Measurements from ENCODE around the gene GPRIN1.
A peak's percentile ranks its signal among the peaks of the same experiment; 100 is the strongest.
"Not testable (repeated sequence)": the region's sequence is repeated elsewhere in the genome, so short reads cannot be mapped to it uniquely, and the experiment has no call there.

Gene GPRIN1

DNA sequence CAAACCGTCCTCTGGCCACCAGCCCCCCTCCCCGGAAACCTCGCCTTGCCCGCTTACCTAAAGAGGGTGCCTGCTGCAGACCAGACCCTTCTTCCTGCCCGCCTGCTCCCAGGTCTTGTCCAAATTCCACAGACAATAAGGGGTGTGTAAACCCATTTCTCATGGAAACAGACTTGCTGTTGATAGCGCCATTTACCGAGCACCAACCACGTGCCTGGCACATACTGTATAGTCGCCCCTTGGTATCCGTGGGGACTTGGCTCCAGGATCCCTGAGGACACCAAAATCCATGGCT is 35.7 kb downstream of the GPRIN1 start:
- no peak for DNase-seq (ENCODE audit: low spot score)

- DNase-seq (ENCODE audit: low spot score), result peak; percentile 41
Observed at GRCh38 chr5:176573564-176574296, 36.2 kb downstream of the GPRIN1 start.

DNA sequence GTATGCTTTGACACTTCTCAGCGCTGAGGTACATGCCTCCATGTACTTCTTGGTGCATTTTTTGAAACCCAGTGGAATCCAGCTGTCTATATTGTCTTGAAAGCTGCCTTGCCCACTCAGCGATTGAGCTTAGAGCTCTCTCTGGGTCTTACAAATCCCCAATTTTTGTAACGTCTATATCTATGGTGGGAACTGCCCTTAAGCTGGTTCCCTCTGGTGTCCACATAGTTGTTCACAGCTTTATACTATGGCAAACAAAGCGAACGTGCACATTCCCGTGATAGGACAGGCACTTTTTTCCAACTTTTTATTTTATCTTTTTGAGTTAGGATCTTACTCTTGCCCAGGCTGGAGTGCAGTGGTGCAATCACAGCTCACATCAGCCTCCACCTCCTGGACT is 39.9 kb downstream of the GPRIN1 start:
- no peak for DNase-seq (ENCODE audit: low spot score)

DNA sequence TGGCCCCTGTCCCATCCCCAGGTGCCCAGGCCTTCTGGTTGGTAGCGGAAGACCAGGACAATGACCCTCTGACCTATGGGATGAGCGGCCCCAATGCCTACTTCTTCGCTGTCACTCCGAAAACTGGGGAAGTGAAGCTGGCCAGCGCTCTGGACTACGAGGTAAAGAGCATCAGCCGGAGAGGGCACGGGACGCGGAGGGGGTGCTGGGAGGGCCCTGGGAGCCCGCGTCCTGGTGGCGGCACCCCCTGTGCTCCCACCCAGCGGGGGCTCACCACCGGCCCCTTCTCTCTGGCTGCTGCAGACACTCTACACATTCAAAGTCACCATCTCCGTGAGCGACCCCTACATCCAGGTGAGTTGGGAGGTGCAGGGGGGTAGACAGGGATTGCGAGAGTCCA is 41.3 kb downstream of the GPRIN1 start:
- DNase-seq (ENCODE audit: low spot score), result no peak

- DNase-seq (ENCODE audit: low spot score), result no peak
Observed at GRCh38 chr5:176565760-176566288, 44.1 kb downstream of the GPRIN1 start.

DNA sequence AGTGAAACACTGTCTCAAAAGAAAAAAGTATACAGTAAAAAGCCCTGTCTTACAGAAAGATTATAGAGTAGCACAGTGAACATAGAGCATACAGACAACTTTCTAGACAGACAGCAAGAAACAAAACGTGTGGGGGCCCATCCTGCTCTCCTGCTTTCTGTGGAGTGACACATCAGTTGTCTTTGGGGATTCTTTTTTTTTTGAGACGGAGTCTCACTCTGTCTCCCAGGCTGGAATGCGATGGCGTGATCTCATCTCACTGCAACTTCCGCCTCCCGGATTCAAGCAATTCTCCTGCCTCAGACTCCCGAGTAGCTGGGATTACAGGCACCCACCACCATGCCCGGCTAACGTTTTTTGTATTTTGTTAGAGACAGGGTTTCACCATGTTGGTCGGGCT is 46.0 kb downstream of the GPRIN1 start:
- DNase-seq (ENCODE audit: low spot score), result no peak

DNA sequence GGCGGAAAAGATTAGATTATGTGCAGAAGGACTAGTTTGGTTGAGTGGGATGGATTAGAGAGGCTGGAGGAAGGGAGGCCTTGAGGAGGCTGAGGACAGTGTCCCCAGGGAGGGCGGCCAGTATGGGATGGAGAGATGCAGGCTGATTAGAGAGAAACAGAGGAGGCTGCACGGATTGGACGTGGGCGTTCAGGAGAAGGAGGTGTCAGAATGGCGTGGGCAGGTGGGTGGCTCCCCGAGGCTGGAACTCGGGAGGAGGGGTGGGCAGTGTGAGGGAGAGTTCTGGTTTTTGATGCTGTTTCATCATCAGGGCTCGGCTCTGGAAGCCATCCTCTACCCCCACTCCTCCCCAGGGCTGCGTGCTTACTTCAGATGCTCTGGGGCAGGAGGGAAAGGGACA is 47.8 kb downstream of the GPRIN1 start:
- no peak for DNase-seq (ENCODE audit: low spot score)

GRCh38 chr5:176561259-176561658 is 48.7 kb downstream of the GPRIN1 start:
- no peak for DNase-seq (ENCODE audit: low spot score)

DNA sequence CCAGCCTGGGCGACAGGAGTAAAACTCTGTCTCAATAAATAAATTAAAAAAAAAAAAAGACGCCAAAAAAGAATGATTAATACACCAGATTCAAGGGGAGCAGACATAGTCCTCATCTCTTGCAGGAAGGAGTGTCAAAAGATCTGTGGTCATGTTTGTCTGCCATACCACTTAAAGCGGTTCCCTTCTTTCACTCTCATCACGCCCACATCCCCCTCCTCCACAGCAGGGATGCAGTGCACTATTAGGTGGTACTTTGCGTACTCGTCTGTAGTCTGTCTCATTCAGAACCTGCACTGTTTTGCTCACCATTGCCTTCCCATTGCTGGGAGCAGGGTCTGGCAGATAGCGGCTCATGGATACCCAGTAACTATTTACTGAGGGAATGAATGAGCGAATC is 49.6 kb downstream of the GPRIN1 start:
- DNase-seq (ENCODE audit: low spot score), result no peak

DNA sequence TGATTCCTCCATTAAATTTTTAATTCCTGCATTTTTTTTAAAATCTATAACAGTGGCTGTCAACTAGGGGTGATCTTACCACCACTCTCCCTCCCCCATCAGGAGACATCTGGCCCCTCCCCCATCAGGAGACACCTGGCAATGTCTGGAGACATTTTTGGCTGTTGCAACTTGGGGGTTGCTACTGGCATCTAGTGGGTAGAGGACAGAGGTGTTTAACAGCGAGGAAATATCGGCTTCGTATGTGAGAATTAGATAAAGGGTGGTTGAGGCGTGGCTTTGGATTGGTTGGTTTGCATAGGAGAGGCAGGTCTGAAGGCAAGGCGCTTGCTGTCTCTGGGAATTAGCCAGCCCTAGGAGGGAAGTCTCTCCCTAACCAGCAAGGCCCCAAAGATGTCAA is 50.3 kb downstream of the GPRIN1 start:
- no peak for DNase-seq (ENCODE audit: low spot score)

GRCh38 chr5:176557846-176558245 is 52.1 kb downstream of the GPRIN1 start:
- DNase-seq (ENCODE audit: low spot score), result no peak

GRCh38 chr5:176553260-176554085 is 56.5 kb downstream of the GPRIN1 start:
- no peak for DNase-seq (ENCODE audit: low spot score)

DNA sequence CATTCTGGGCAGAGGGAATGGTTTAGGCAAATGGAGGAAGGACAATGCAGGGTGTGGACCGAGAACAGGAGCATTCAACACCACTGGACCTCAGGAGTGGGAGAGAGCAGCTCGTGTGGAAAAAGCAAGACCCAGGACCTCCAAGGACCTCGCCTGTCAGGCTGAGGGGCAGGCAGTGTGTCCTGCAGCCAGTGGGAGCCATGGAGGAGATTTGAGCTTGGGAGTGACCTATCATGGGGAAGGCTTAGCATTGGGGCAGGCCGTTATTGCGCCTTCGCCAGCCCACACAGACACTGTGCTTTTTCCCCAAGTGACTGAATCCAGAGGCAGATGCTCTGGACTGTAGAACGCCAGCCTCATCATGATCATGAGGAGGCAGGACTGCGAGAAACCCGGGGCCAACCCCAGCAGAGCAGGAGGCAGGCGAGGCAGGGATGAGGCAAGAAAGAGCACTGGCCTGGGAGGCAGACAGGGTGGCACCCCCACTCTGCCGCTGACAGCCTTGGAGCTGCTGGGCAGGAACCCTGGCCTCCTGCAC is 57.6 kb downstream of the GPRIN1 start:
- no peak for DNase-seq (ENCODE audit: low spot score)

GRCh38 chr5:176550937-176551336 is 59.0 kb downstream of the GPRIN1 start:
- not testable (repeated sequence) for DNase-seq (ENCODE audit: low spot score)

DNA sequence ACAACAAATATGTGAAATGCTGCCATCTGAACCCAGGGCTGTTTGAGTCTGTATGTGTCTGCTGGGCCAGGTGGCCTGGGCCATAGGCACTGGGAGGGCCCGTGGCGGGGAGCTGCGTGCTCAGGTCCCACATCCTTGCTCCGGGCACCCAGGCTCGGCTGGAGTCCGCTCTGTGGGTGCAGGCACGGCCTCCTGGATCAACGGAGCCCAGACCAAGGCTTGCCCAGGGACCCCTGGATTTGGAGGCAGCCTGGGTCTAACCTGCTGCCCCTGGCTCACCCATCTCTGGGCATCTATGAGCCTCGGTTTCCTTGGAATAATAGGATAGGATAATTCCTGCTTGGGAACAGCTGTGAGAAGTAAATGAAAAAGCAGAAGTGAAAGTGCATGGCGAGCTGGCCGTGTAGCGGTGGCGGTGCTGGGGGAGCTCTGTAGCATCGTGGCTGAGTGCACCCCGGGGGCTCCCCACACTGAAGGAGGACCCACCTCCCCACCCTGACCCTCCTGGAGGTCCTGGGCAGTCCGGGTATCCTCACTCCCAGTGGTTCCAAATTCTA is 59.6 kb downstream of the GPRIN1 start:
- DNase-seq (ENCODE audit: low spot score), result no peak

DNA sequence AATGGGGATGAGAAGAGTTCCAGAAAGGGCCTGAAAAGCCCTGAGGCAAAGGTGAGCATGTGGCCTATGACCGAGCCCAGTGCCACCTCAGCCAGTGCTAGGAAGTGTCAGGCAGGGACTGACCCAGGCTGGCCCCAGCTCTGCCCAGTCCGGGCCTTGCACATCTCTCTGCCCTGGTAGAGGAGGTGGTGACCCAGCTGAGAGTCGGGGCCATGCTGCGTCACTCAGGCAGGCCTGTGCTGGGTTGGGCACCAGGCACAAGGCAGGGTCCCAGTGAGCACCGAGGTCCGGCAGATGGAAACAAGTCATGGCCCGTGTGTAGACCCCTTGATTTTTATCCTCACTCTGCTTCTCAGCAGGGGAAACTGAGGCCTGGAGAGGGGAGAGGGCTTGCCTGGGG is 60.1 kb downstream of the GPRIN1 start:
- DNase-seq (ENCODE audit: low spot score), result no peak

GRCh38 chr5:176548967-176549444 is 61.0 kb downstream of the GPRIN1 start, which contains the start of gene CDHR2:
CDHR2 (plus strand) TSS chr5:176549342; CDS start chr5:176565353, 16,011 bp downstream.
- DNase-seq (ENCODE audit: low spot score), result no peak

- DNase-seq (ENCODE audit: low spot score), result no peak
Observed at GRCh38 chr5:176547802-176548201, 62.2 kb downstream of the GPRIN1 start.
